ENCODE results near the gene WDHD1.
"Not testable (repeated sequence)": the region's sequence is repeated elsewhere in the genome, so short reads cannot be mapped to it uniquely, and the experiment has no call there.

The WDHD1 gene

GRCh38 chr14:55065411-55065810, 38.5 kb upstream of the WDHD1 start:
- no peak for TF ChIP-seq CTCF (conservative IDR thresholded peaks at IDR 0.05)
- H3K27ac ChIP-seq, result no peak overlapping the region

DNA sequence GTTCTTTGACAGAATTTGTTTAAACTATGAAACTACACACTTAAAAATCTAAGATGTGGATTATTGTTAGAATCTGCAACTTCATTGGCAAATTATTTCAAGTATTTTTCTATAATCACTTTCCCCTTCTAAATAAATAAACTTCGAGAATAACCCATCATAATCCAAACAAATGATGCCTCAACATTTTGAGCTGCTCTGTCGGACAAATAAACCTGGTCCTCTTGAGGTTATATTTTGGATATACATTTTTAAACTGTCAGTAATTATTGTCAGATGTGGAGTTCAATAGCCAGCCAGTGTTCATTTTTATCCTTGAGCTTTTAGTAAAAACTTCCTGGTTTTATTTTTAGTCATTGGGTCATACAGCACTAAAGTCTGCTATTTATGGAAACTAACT, 38.0 kb upstream of the WDHD1 start:
- not testable (repeated sequence) for H3K27ac ChIP-seq

DNA sequence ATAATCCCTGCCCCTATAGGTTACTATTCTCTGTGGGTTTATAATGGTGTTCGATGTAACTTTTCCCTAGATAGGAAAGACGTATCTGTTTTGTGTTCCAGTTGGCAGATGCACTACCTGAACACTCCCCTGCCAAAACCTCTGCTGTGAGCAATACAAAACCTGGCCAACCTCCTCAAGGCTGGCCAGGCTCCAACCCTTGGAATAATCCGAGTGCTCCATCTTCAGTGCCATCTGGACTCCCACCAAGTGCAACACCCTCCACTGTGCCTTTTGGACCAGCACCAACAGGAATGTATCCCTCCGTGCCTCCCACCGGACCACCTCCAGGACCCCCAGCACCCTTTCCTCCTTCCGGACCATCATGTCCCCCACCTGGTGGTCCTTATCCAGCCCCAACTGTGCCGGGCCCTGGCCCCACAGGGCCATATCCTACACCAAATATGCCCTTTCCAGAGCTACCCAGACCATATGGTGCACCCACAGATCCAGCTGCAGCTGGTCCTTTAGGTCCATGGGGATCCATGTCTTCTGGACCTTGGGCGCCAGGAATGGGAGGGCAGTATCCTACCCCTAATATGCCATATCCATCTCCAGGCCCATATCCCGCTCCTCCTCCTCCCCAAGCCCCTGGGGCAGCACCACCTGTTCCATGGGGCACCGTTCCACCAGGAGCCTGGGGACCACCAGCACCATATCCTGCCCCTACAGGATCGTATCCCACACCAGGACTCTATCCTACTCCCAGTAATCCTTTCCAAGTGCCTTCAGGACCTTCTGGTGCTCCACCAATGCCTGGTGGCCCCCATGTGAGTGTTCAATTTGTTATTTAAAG, 35.8 kb upstream of the WDHD1 start:
- no peak overlapping the region for H3K27ac ChIP-seq
- no peak for TF ChIP-seq CTCF (conservative IDR thresholded peaks at IDR 0.05)

- H3K27ac ChIP-seq, result no peak overlapping the region
These were observed 32.4 kb upstream of the WDHD1 start for GRCh38 chr14:55059333-55059732.

GRCh38 chr14:55057919-55058318, 31.0 kb upstream of the WDHD1 start:
- no peak for TF ChIP-seq CTCF (conservative IDR thresholded peaks at IDR 0.05)
- no peak overlapping the region for H3K27ac ChIP-seq

More at GRCh38 chr14:55059333-55059732, 32.4 kb upstream of the WDHD1 start:
- no peak for TF ChIP-seq CTCF (conservative IDR thresholded peaks at IDR 0.05)

DNA sequence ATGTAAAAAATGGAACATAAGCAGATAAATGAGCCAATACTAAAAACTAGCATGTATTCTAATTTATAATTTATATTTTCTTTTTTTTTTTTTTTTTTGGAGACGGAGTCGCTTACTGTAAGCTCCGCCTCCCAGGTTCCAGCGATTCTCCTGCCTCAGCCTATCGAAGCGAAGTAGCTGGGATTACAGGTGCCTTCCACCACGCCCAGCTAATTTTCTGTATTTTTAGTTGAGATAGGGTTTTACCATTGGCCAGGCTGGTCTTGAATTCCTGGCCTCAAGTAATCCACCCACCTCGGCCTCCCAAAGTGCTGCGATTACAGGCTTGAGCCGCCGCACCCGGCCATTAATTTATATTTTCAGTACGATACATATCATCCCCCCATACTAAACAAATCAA, 27.2 kb upstream of the WDHD1 start:
- no peak for TF ChIP-seq CTCF (conservative IDR thresholded peaks at IDR 0.05)
- H3K27ac ChIP-seq, result peak overlapping the region; percentile 95

GRCh38 chr14:55053500-55053899, 26.6 kb upstream of the WDHD1 start:
- TF ChIP-seq CTCF (conservative IDR thresholded peaks at IDR 0.05), result no peak
- peak overlapping the region; percentile 95 for H3K27ac ChIP-seq

DNA sequence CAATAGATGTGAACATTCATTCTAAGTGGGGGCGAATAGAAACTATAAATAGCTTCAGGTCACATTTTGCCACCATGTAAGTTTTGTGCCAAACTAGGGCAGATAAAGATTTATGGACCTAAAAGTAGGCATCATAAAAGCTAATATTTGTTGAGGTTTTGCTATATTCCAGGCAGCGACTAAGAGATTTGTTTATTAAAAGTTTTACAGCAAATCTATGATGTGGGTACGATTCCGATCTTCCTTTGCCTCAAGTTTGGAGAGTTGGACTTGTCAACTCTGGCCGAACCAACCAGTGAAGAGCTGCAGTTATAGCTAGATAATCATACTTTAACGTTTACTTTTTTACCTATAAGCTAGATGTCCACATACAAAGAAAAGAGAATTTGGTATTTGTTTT, 26.1 kb upstream of the WDHD1 start:
- peak overlapping the region; percentile 95 for H3K27ac ChIP-seq
- TF ChIP-seq CTCF (conservative IDR thresholded peaks at IDR 0.05), result no peak

Measured in VCaP (cell line).